Kidney epithelial cell (primary cell): Measurements from ENCODE around the gene METTL26. TPM values are rescaled to one million over a fixed set of nuclear protein-coding genes. Genes with fewer than 3 reads are reported as not detected.

Source experiments
- DNase-seq: peaks from one replicate; pipeline ENCODE4 v3.0.0-alpha.2; 2010; ENCODE audit warnings: low read depth
- H3K27me3 ChIP-seq: 2 replicates; pipeline ENCODE4 v1.6.0; 2011; ENCODE audit warnings: low read length; ENCODE audit not compliant: control insufficient read depth, insufficient read depth
- H3K36me3 ChIP-seq: 2 replicates; pipeline ENCODE4 v1.5.1; 2011; ENCODE audit warnings: low read length; ENCODE audit not compliant: control insufficient read depth, insufficient read depth
- H3K4me3 ChIP-seq: 2 replicates; pipeline ENCODE4 v1.5.1; 2011; ENCODE audit warnings: low read depth, mild to moderate bottlenecking, control low read depth, low read length
- total RNA-seq: library from RNA; depleted of rRNA; stranded (reverse); fragments of >200 nt; gene quantifications from 2 replicates; pipeline ENCODE4 v1.2.3, GENCODE V29; 2015
- TF ChIP-seq, protein P1 (sequence below): IDR thresholded peaks from 2 replicates; pipeline ENCODE4 v1.5.1; 2011; ENCODE audit warnings: mild to moderate bottlenecking, moderate library complexity, low read length, control low read depth, inconsistent platforms; ENCODE audit not compliant: insufficient read depth, poor library complexity, severe bottlenecking

METTL26 gene
- total RNA-seq, 1 donor from 2014 or later = 170 TPM

- Histone ChIP-seq H3K27me3 (peaks cover 4% of the 10 kb centered on the region), H3K36me3 (no peaks in the 10 kb centered on the region), H3K4me3 (no peak overlapping the region)
- TF ChIP-seq, protein P1, sequence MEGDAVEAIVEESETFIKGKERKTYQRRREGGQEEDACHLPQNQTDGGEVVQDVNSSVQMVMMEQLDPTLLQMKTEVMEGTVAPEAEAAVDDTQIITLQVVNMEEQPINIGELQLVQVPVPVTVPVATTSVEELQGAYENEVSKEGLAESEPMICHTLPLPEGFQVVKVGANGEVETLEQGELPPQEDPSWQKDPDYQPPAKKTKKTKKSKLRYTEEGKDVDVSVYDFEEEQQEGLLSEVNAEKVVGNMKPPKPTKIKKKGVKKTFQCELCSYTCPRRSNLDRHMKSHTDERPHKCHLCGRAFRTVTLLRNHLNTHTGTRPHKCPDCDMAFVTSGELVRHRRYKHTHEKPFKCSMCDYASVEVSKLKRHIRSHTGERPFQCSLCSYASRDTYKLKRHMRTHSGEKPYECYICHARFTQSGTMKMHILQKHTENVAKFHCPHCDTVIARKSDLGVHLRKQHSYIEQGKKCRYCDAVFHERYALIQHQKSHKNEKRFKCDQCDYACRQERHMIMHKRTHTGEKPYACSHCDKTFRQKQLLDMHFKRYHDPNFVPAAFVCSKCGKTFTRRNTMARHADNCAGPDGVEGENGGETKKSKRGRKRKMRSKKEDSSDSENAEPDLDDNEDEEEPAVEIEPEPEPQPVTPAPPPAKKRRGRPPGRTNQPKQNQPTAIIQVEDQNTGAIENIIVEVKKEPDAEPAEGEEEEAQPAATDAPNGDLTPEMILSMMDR = no peak
- DNase-seq = no peak
Observed at GRCh38 chr16:634051-634670, 1.9 kb downstream of the METTL26 start.

- no peaks in the 10 kb centered on the region for H3K36me3 ChIP-seq
- DNase-seq = no peak
- H3K4me3 ChIP-seq = no peak overlapping the region
- TF ChIP-seq, protein P1 = no peak
- peaks cover 4% of the 10 kb centered on the region for H3K27me3 ChIP-seq
Observed at GRCh38 chr16:633336-634050, 2.6 kb downstream of the METTL26 start.

GRCh38 chr16:632486-633335 is 3.4 kb downstream of the METTL26 start:
- DNase-seq = no peak
- Histone ChIP-seq H3K27me3 (peaks cover 4% of the 10 kb centered on the region), H3K4me3 (no peak overlapping the region), H3K36me3 (no peaks in the 10 kb centered on the region)
- TF ChIP-seq, protein P1 = no peak

DNA sequence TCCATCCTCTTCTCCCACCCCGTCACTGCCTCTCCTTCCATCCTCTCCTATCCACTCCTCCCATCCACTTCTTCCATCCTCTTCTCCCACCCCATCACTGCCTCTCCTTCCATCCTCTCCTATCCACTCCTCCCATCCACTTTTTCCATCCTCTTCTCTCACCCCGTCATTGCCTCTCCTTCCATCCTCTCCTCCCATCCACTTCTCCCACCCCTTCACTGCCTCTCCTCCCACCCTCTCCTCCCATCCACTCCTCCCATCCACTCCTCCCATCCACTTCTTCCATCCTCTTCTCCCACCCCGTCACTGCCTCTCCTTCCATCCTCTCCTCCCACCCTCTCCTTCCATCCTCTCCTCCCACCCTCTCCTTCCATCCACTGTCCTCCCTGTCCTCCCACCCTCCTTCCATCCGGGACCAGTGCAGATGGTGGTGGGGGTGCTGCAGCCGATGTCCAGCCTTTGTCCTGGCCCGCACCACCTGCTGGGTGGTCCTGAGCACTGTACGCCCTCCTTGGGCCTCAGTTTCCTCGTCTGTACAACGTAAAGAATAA is 4.2 kb downstream of the METTL26 start:
- no peak overlapping the region for H3K4me3 ChIP-seq
- TF ChIP-seq, protein P1 = no peak
- no peak for DNase-seq
- no peaks in the 10 kb centered on the region for H3K36me3 ChIP-seq
- H3K27me3 ChIP-seq = peaks cover 4% of the 10 kb centered on the region

- Histone ChIP-seq H3K36me3 (peaks cover 2% of the 10 kb centered on the region), H3K4me3 (no peak within 1 kb of the TSS), H3K27me3 (peaks cover 4% of the 10 kb centered on the region)
- TF ChIP-seq, protein P1 = no peak
- no peak for DNase-seq
Observed at GRCh38 chr16:630815-631405, 5.2 kb downstream of the METTL26 start, which contains the start of gene WFIKKN1. WFIKKN1 (plus strand) TSS chr16:630985; CDS start chr16:631254, 269 bp downstream.
